Skeletal muscle satellite cell (primary cell): ENCODE results near the gene TREML2. TPM values are rescaled to one million over a fixed set of nuclear protein-coding genes. Genes with fewer than 3 reads are reported as not detected.
"Not testable (repeated sequence)": the region's sequence is repeated elsewhere in the genome, so short reads cannot be mapped to it uniquely, and the experiment has no call there.

ENCODE experiments used
- H3K27me3 ChIP-seq: 2 replicates; pipeline ENCODE4 v1.7.0; 2013; ENCODE audit warnings: low read length; ENCODE audit not compliant: control insufficient read depth, insufficient read depth
- H3K36me3 ChIP-seq: 2 replicates; pipeline ENCODE4 v1.7.0; 2013; ENCODE audit warnings: mild to moderate bottlenecking, control low read depth, low read length; ENCODE audit not compliant: insufficient read depth
- H3K4me1 ChIP-seq: 2 replicates; pipeline ENCODE4 v1.7.0; 2013; ENCODE audit warnings: low read length; ENCODE audit not compliant: control insufficient read depth, insufficient read depth
- H3K4me2 ChIP-seq: 2 replicates; pipeline ENCODE4 v1.7.0; 2013; ENCODE audit warnings: mild to moderate bottlenecking, low read length
- H3K4me3 ChIP-seq: 2 replicates; pipeline ENCODE4 v1.7.0; 2013; ENCODE audit warnings: low read length
- H3K9ac ChIP-seq: 2 replicates; pipeline ENCODE4 v1.7.0; 2013; ENCODE audit warnings: mild to moderate bottlenecking, low read depth, low read length, moderate library complexity
- H3K9me3 ChIP-seq: replicated peaks from 2 replicates; pipeline ENCODE4 v1.7.0; 2013; ENCODE audit warnings: mild to moderate bottlenecking, control low read depth, low read length
- total RNA-seq: library from RNA; depleted of rRNA; stranded (reverse); fragments of >200 nt; gene quantifications from 2 replicates; pipeline ENCODE4 v1.2.3, GENCODE V29; 2012; rRNA removed

The TREML2 gene
- total RNA-seq = not detected in 2 replicates

GRCh38 chr6:41200901-41201763, at the start of gene TREML2:
TSS of gene TREML2 (minus strand) at chr6:41201149. CDS start at chr6:41201008, 141 bp downstream.
- no peak within 1 kb of the TSS for H3K4me3 ChIP-seq
- peaks cover 11% of the 10 kb centered on the region for H3K27me3 ChIP-seq
- H3K9ac ChIP-seq = no peak within 1 kb of the TSS
- no peaks in the 10 kb centered on the region for H3K9me3 ChIP-seq
- no peaks in the 10 kb centered on the region for H3K4me1 ChIP-seq
- H3K36me3 ChIP-seq = no peaks in the 10 kb centered on the region
- no peak within 1 kb of the TSS for H3K4me2 ChIP-seq

GRCh38 chr6:41247882-41248705, 47.1 kb upstream of the TREML2 start:
- Histone ChIP-seq H3K36me3 (no peaks in the 10 kb centered on the region), H3K4me1 (no peaks in the 10 kb centered on the region), H3K9me3 (no peaks in the 10 kb centered on the region), H3K4me3 (no peak overlapping the region), H3K4me2 (no peak overlapping the region), H3K9ac (no peak overlapping the region), H3K27me3 (no peaks in the 10 kb centered on the region)

- Histone ChIP-seq H3K9ac (no peak overlapping the region), H3K4me3 (no peak overlapping the region), H3K36me3 (no peaks in the 10 kb centered on the region), H3K4me2 (no peak overlapping the region), H3K27me3 (no peaks in the 10 kb centered on the region), H3K4me1 (no peaks in the 10 kb centered on the region), H3K9me3 (no peaks in the 10 kb centered on the region)
These were observed 46.4 kb upstream of the TREML2 start for GRCh38 chr6:41247288-41247865.

- not testable (repeated sequence) for H3K9me3 ChIP-seq, H3K4me3 ChIP-seq, H3K4me1 ChIP-seq, H3K27me3 ChIP-seq, H3K36me3 ChIP-seq, H3K9ac ChIP-seq, H3K4me2 ChIP-seq
These were observed 45.6 kb upstream of the TREML2 start for GRCh38 chr6:41246529-41246928.

GRCh38 chr6:41239467-41240159, 38.7 kb upstream of the TREML2 start:
- Histone ChIP-seq H3K4me3 (no peak overlapping the region), H3K36me3 (no peaks in the 10 kb centered on the region), H3K4me1 (no peaks in the 10 kb centered on the region), H3K27me3 (peaks cover 38% of the 10 kb centered on the region), H3K4me2 (no peak overlapping the region), H3K9ac (no peak overlapping the region), H3K9me3 (no peaks in the 10 kb centered on the region)

GRCh38 chr6:41237128-41237527, 36.2 kb upstream of the TREML2 start:
- no peak overlapping the region for H3K4me3 ChIP-seq
- no peaks in the 10 kb centered on the region for H3K4me1 ChIP-seq
- peaks cover 38% of the 10 kb centered on the region for H3K27me3 ChIP-seq
- H3K4me2 ChIP-seq = no peak overlapping the region
- H3K9me3 ChIP-seq = no peaks in the 10 kb centered on the region
- H3K36me3 ChIP-seq = no peaks in the 10 kb centered on the region
- no peak overlapping the region for H3K9ac ChIP-seq

- Histone ChIP-seq H3K27me3 (peaks cover 31% of the 10 kb centered on the region), H3K9ac (no peak overlapping the region), H3K36me3 (no peaks in the 10 kb centered on the region), H3K4me1 (no peaks in the 10 kb centered on the region), H3K4me2 (no peak overlapping the region), H3K4me3 (no peak overlapping the region), H3K9me3 (no peaks in the 10 kb centered on the region)
These were observed 35.3 kb upstream of the TREML2 start for GRCh38 chr6:41236276-41236675.

- Histone ChIP-seq H3K4me3 (no peak overlapping the region), H3K4me1 (no peaks in the 10 kb centered on the region), H3K36me3 (no peaks in the 10 kb centered on the region), H3K27me3 (peaks cover 5% of the 10 kb centered on the region), H3K9me3 (no peaks in the 10 kb centered on the region), H3K9ac (no peak overlapping the region), H3K4me2 (no peak overlapping the region)
These were observed 31.7 kb upstream of the TREML2 start for GRCh38 chr6:41232667-41233066.

- Histone ChIP-seq H3K36me3 (no peaks in the 10 kb centered on the region), H3K27me3 (no peaks in the 10 kb centered on the region), H3K4me3 (no peak overlapping the region), H3K4me1 (no peaks in the 10 kb centered on the region), H3K9me3 (no peaks in the 10 kb centered on the region), H3K9ac (no peak overlapping the region), H3K4me2 (no peak overlapping the region)
These were observed 30.3 kb upstream of the TREML2 start for GRCh38 chr6:41231246-41231645.

- Histone ChIP-seq H3K4me2 (no peak overlapping the region), H3K36me3 (no peaks in the 10 kb centered on the region), H3K9ac (no peak overlapping the region), H3K9me3 (no peaks in the 10 kb centered on the region), H3K27me3 (no peaks in the 10 kb centered on the region), H3K4me1 (no peaks in the 10 kb centered on the region), H3K4me3 (no peak overlapping the region)
These were observed 28.8 kb upstream of the TREML2 start for GRCh38 chr6:41229721-41230120.

GRCh38 chr6:41228616-41229015, 27.7 kb upstream of the TREML2 start:
- Histone ChIP-seq H3K4me1 (no peaks in the 10 kb centered on the region), H3K36me3 (no peaks in the 10 kb centered on the region), H3K9ac (no peak overlapping the region), H3K4me3 (no peak overlapping the region), H3K9me3 (no peaks in the 10 kb centered on the region), H3K4me2 (no peak overlapping the region), H3K27me3 (no peaks in the 10 kb centered on the region)
